CD4-positive, alpha-beta T cell treated with Interleukin-2 at 100 ng/mL for 4 hours (primary cell): Measurements from ENCODE around the gene GREM1.

ENCODE experiments used
- DNase-seq: peaks from one replicate; pipeline ENCODE4 v3.0.0-alpha.2; 2020; ENCODE audit warnings: low spot score

GREM1 gene

GRCh38 chr15:32781781-32782180, 64.0 kb downstream of the GREM1 start:
- DNase-seq, result no peak

- no peak for DNase-seq
Measured at GRCh38 chr15:32784581-32784980, 66.8 kb downstream of the GREM1 start.

GRCh38 chr15:32786906-32787305, 69.1 kb downstream of the GREM1 start:
- no peak for DNase-seq

GRCh38 chr15:32787949-32788348, 70.1 kb downstream of the GREM1 start:
- no peak for DNase-seq

GRCh38 chr15:32790352-32790999, 72.7 kb downstream of the GREM1 start:
- no peak for DNase-seq

- no peak for DNase-seq
Measured at GRCh38 chr15:32792436-32792835, 74.6 kb downstream of the GREM1 start.
